Smooth muscle cell (in vitro differentiated cells): ENCODE results near the gene BTRC. TPM values are rescaled to one million over a fixed set of nuclear protein-coding genes. Genes with fewer than 3 reads are reported as not detected.

Experiments used
- DNase-seq: peaks from one replicate; lab custom pipeline; 2025; ENCODE audit not compliant: unreplicated experiment; lab: John Stamatoyannopoulos, UW
- H2AFZ ChIP-seq: fragments of 200-600 bp; sonication (generic); 2 replicates; pipeline ENCODE4 v1.6.0; 2016; ENCODE audit warnings: antibody characterized with exemption, low read depth, mild to moderate bottlenecking
- H3F3A ChIP-seq: fragments of 200-600 bp; sonication (generic); 2 replicates; pipeline ENCODE4 v1.6.0; 2017; ENCODE audit warnings: antibody characterized with exemption, low read depth
- H3K27ac ChIP-seq: fragments of 200-600 bp; sonication (generic); 2 replicates; pipeline ENCODE4 v1.5.1; 2016; ENCODE audit warnings: low read depth, mild to moderate bottlenecking
- H3K27me3 ChIP-seq: fragments of 200-600 bp; sonication (generic); 2 replicates; pipeline ENCODE4 v1.6.1; 2016; ENCODE audit warnings: low read depth, mild to moderate bottlenecking
- H3K36me3 ChIP-seq: fragments of 200-600 bp; sonication (generic); 2 replicates; pipeline ENCODE4 v1.5.1; 2016; ENCODE audit warnings: low read depth
- H3K4me1 ChIP-seq: fragments of 200-600 bp; sonication (generic); 2 replicates; pipeline ENCODE4 v1.5.1; 2016; ENCODE audit warnings: low read depth
- H3K4me2 ChIP-seq: fragments of 200-600 bp; sonication (generic); 2 replicates; pipeline ENCODE4 v1.6.0; 2016; ENCODE audit warnings: mild to moderate bottlenecking
- H3K4me3 ChIP-seq: fragments of 200-600 bp; sonication (generic); 2 replicates; pipeline ENCODE4 v1.5.1; 2016; ENCODE audit warnings: mild to moderate bottlenecking
- H3K79me2 ChIP-seq: fragments of 200-600 bp; sonication (generic); 2 replicates; pipeline ENCODE4 v1.6.0; 2016; ENCODE audit warnings: low read depth, mild to moderate bottlenecking
- H3K9ac ChIP-seq: fragments of 200-600 bp; sonication (generic); 2 replicates; pipeline ENCODE4 v1.6.0; 2016; ENCODE audit warnings: low read depth
- H3K9me3 ChIP-seq: fragments of 200-600 bp; sonication (generic); replicated peaks from 2 replicates; pipeline ENCODE4 v1.5.1; 2016; ENCODE audit warnings: low read depth
- H4K20me1 ChIP-seq: fragments of 200-600 bp; sonication (generic); 2 replicates; pipeline ENCODE4 v1.6.0; 2016; ENCODE audit warnings: low read depth
- WGBS: methylation state at CpG from one replicate; pipeline ENCODE4 v1.1.7; 2016; ENCODE audit warnings: low lambda C conversion rate; 5-methylcytosine and 5-hydroxymethylcytosine counted together
- polyA plus RNA-seq: library from polyadenylated mRNA; unstranded; fragments of >200 nt; fragmentation: Nextera tagmentation; extraction: Ambion mirVana; gene quantifications from 2 replicates; pipeline ENCODE4 v1.2.1, GENCODE V29; 2016
- total RNA-seq: library from RNA; depleted of rRNA; stranded (reverse); fragments of >200 nt; gene quantifications from 2 replicates; pipeline ENCODE4 v1.2.3, GENCODE V29; 2014
- TF ChIP-seq, protein P1 (sequence below): fragments of 200-600 bp; sonication (generic); IDR thresholded peaks from 2 replicates; pipeline ENCODE4 v1.5.1; 2017; ENCODE audit warnings: borderline replicate concordance, mild to moderate bottlenecking, antibody characterized with exemption; ENCODE audit not compliant: insufficient read depth, poor library complexity, severe bottlenecking

The BTRC gene
- total and polyA plus RNA-seq, 2 experiments from 2014 or later, result 9.6 to 16.8 TPM

DNA sequence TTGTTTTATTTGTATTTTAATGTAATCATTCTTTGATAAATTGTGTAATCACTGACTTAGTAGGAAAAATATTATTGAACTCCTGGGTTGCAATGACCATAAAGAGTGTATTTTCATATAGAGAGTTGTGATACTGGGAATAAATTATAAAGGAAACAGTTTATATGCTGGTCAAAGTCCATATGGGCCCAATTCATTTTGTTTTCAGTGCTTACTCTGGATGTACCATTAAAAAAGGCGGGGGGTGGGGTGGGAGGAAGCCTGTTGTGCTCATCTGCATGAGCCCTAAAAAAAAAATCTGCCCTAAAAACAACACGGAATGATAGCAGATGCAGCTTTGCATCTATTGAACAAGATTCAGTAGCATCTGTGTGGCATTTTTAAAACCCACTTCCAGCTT, 114.2 kb downstream of the BTRC start:
- Histone ChIP-seq H3K27ac (no peak overlapping the region), H3K36me3 (no peaks in the 10 kb centered on the region), H2AFZ (no peak overlapping the region), H3K9me3 (no peaks in the 10 kb centered on the region), H3K4me2 (no peak overlapping the region), H4K20me1 (peaks cover 63% of the 10 kb centered on the region), H3K4me3 (no peak overlapping the region), H3K27me3 (no peaks in the 10 kb centered on the region), H3K4me1 (peaks cover 33% of the 10 kb centered on the region), H3K79me2 (no peaks in the 10 kb centered on the region), H3F3A (no peaks in the 10 kb centered on the region), H3K9ac (no peak overlapping the region)
- 79% methylated on average over 2 of the region's 2 CpGs for WGBS
- TF ChIP-seq, protein P1, sequence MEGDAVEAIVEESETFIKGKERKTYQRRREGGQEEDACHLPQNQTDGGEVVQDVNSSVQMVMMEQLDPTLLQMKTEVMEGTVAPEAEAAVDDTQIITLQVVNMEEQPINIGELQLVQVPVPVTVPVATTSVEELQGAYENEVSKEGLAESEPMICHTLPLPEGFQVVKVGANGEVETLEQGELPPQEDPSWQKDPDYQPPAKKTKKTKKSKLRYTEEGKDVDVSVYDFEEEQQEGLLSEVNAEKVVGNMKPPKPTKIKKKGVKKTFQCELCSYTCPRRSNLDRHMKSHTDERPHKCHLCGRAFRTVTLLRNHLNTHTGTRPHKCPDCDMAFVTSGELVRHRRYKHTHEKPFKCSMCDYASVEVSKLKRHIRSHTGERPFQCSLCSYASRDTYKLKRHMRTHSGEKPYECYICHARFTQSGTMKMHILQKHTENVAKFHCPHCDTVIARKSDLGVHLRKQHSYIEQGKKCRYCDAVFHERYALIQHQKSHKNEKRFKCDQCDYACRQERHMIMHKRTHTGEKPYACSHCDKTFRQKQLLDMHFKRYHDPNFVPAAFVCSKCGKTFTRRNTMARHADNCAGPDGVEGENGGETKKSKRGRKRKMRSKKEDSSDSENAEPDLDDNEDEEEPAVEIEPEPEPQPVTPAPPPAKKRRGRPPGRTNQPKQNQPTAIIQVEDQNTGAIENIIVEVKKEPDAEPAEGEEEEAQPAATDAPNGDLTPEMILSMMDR, result no peak
- no peak for DNase-seq

DNA sequence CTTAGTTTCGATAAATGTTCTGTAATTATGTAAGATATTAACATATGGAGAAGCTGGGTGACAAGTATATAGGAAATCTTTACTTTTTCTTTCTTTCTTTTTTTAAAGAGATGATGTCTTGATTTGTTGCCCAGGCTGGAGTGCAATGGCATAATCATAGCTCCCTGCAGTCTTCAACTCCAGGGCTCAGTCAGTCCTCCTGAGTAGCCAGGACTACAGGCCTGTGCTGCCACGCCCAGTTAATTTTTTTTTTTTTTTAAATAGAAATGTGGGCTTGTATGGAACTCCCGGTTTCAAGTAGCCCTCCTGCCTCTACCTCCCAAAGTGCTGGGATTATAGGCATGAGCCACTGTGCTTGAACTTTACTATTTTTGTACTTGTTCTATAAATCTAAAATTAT, 122.4 kb downstream of the BTRC start:
- 97% methylated on average over 3 of the region's 3 CpGs for WGBS
- peaks cover 6% of the 10 kb centered on the region for H3K79me2 ChIP-seq
- no peaks in the 10 kb centered on the region for H3K9me3 ChIP-seq
- peaks cover 59% of the 10 kb centered on the region for H4K20me1 ChIP-seq
- TF ChIP-seq, protein P1, result no peak
- H3K4me3 ChIP-seq, result no peak overlapping the region
- no peak for DNase-seq
- no peaks in the 10 kb centered on the region for H3F3A ChIP-seq
- no peak overlapping the region for H3K4me2 ChIP-seq
- H3K4me1 ChIP-seq, result no peaks in the 10 kb centered on the region
- peaks cover 5% of the 10 kb centered on the region for H3K36me3 ChIP-seq
- H3K27me3 ChIP-seq, result no peaks in the 10 kb centered on the region
- no peak overlapping the region for H3K27ac ChIP-seq
- no peak overlapping the region for H2AFZ ChIP-seq
- H3K9ac ChIP-seq, result no peak overlapping the region

DNA sequence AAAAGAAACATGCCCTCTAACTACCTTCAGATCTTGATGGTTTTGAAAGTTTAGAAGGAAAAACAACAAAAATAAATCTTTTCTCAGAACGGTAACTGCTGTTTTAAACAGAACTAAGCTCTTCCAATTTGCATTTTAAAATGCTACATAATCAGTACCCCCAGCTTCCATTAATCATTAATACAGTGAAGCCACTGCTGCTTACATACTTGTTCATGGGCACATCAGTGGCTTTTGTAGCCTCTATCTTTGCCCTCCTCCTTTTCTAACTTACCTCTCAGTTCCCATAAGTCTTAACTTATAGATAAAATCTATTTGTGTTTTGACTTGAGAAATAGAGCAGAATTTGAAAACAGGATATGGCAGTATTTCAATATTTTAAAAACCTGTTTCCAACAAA, 125.0 kb downstream of the BTRC start:
- H4K20me1 ChIP-seq, result peaks cover 51% of the 10 kb centered on the region
- peaks cover 5% of the 10 kb centered on the region for H3K36me3 ChIP-seq
- H3F3A ChIP-seq, result no peaks in the 10 kb centered on the region
- no peak overlapping the region for H3K4me2 ChIP-seq
- no peaks in the 10 kb centered on the region for H3K27me3 ChIP-seq
- TF ChIP-seq, protein P1, result no peak
- no peaks in the 10 kb centered on the region for H3K9me3 ChIP-seq
- no peak overlapping the region for H3K9ac ChIP-seq
- no peaks in the 10 kb centered on the region for H3K4me1 ChIP-seq
- H3K79me2 ChIP-seq, result peaks cover 6% of the 10 kb centered on the region
- H2AFZ ChIP-seq, result no peak overlapping the region
- no peak for DNase-seq
- H3K27ac ChIP-seq, result no peak overlapping the region
- 93% methylated on average over 1 of the region's 1 CpG for WGBS
- H3K4me3 ChIP-seq, result no peak overlapping the region

DNA sequence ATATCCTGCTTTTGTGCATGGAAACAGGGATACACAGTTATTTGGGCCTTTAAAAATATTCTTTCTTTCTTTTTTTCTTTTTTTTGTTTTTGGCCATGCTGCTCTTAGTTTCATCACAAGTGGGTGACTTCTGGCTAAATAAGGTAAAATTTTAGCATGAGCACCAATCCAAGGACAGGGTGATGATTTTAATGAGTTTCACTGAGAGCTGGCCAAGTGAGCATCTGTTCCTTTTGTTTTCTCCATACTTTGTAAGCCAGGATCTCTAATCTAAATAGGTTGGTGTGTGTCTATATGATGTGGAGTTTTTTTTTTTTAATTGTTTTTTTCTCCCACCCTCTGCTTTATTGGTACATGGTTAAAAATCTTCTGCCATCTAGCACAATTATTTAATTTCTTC, 127.3 kb downstream of the BTRC start:
- TF ChIP-seq, protein P1, result no peak
- no peaks in the 10 kb centered on the region for H3K79me2 ChIP-seq
- H3K36me3 ChIP-seq, result peaks cover 5% of the 10 kb centered on the region
- no peaks in the 10 kb centered on the region for H3K9me3 ChIP-seq
- peaks cover 54% of the 10 kb centered on the region for H4K20me1 ChIP-seq
- H2AFZ ChIP-seq, result no peak overlapping the region
- H3K4me3 ChIP-seq, result no peak overlapping the region
- no peaks in the 10 kb centered on the region for H3K27me3 ChIP-seq
- H3K9ac ChIP-seq, result no peak overlapping the region
- no peak overlapping the region for H3K4me2 ChIP-seq
- DNase-seq, result no peak
- H3F3A ChIP-seq, result no peaks in the 10 kb centered on the region
- peaks cover 12% of the 10 kb centered on the region for H3K4me1 ChIP-seq
- H3K27ac ChIP-seq, result no peak overlapping the region
